HEK293 (cell line): ENCODE results near the gene ZC3H18.

ENCODE experiments used
- CTCF ChIP-seq: fragments of 450-650 bp; formaldehyde crosslinking; IDR thresholded peaks from 2 replicates; pipeline ENCODE4 v1.5.1; 2016; ENCODE audit warnings: missing biosample characterization, missing genetic modification characterization
- ZBTB1 ChIP-seq: fragments of 450-650 bp; formaldehyde crosslinking; IDR thresholded peaks from 2 replicates; pipeline ENCODE4 v1.5.1; 2016; ENCODE audit warnings: missing biosample characterization, missing genetic modification characterization
- ZNF266 ChIP-seq: fragments of 450-650 bp; formaldehyde crosslinking; IDR thresholded peaks from 2 replicates; pipeline ENCODE4 v1.5.1; 2016; ENCODE audit warnings: missing biosample characterization, missing genetic modification characterization, low read depth
- ZNF433 ChIP-seq: fragments of 450-650 bp; formaldehyde crosslinking; IDR thresholded peaks from 2 replicates; pipeline ENCODE4 v1.5.1; 2016; ENCODE audit warnings: missing biosample characterization, missing genetic modification characterization, low read depth
- ZNF768 ChIP-seq: fragments of 450-650 bp; formaldehyde crosslinking; IDR thresholded peaks from 2 replicates; pipeline ENCODE4 v1.5.1; 2018; ENCODE audit warnings: missing biosample characterization, mild to moderate bottlenecking, missing genetic modification characterization

GRCh38 chr16:88578446-88579313 is 8.5 kb downstream of the ZC3H18 start:
- TF ChIP-seq ZNF433 (tag by site-specific recombination) (no peak), CTCF (no peak), ZNF768 (tag by site-specific recombination) (no peak), ZNF266 (no peak), ZBTB1 (tag by site-specific recombination) (no peak)
